ENCODE measurements around the gene NES.

Gene NES

GRCh38 chr1:156703741-156704140 is 26.5 kb upstream of the NES start:
- DNase-seq (ENCODE audit: low spot score): no peak

DNA sequence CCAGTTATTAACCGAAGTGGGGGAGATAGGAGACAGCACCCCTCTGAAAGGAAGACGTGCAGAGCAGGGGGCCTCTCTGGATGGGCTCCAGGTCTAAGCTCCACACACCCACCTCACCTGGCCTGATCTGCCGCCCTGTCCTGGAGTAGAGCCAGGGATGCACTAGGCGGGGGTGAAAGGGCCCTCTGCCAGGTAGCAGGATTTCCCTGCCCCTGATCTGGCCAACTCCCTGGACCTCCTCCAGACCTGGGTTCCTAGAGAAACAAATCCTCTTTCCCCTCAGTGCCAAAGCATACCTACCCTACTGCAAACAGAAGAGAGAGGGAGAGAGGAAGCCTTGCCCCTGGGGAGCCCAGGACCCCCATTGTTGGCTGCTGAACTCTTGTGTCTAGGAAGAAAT is 26.1 kb upstream of the NES start:
- no peak for DNase-seq (ENCODE audit: low spot score)

DNA sequence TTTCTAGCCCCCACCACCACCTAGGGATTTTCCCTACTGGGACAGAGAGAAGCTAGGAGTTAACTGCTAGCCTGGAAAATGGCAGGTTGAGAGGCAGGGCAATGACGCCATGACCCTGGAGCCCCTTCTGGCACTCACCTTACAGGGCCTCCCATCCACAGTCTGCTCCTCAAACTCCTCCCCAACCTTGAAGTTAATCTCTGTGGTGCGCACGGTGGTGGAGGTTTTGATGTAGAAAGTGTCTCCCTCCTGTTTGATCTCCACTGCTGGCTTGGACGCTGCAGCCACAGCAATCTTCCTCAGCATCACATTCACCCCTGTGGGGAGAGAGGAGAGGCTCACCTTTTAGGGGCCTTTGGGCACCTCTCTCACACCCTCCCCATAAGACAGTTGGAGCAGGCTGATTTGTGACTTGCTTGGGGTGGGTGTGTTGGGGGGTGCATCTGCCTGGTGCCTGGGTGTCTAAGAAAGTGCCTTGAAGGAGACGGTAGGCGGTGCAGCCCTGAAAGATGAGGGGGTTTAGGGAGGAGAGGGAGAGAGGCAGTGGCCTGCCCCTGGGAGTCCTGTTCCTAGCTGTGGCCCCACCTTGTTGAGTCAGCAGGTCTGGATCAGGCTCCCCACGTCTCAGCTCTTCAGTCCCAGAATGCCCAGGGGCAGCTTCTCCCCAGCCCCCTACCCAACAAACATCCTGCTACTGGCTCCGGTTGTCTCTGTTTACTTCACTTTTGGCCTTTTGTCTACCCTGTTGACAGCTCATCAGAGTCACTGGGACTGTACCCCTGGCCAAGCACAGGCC is 23.7 kb upstream of the NES start:
- no peak for DNase-seq (ENCODE audit: low spot score)

DNA sequence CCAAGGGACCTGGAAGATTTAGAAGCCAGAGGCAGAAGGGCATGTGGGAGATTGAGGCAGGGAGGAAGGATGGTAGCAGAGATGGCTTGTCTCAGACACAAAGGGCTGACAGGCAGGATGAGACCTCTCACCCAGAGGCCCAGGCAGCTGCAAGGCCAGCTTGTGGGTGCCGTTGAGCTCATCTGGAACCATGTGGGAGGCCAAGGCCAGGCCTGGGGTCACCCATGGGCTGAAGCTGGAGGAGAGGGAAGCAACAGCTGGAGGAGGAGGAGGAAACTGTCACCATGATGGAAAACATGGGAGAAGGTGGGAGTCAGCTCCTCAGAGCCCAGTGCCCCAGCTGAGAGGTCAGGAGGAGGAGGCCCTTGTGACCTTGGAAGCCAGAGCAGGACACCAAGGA is 21.8 kb upstream of the NES start:
- DNase-seq (ENCODE audit: low spot score): no peak

- no peak for DNase-seq (ENCODE audit: low spot score)
These were observed 20.3 kb upstream of the NES start for GRCh38 chr1:156697481-156697880.

- no peak for DNase-seq (ENCODE audit: low spot score)
These were observed 19.5 kb upstream of the NES start for GRCh38 chr1:156696755-156697154.

- DNase-seq (ENCODE audit: low spot score): no peak
These were observed 17.4 kb upstream of the NES start for GRCh38 chr1:156694690-156694962.

DNA sequence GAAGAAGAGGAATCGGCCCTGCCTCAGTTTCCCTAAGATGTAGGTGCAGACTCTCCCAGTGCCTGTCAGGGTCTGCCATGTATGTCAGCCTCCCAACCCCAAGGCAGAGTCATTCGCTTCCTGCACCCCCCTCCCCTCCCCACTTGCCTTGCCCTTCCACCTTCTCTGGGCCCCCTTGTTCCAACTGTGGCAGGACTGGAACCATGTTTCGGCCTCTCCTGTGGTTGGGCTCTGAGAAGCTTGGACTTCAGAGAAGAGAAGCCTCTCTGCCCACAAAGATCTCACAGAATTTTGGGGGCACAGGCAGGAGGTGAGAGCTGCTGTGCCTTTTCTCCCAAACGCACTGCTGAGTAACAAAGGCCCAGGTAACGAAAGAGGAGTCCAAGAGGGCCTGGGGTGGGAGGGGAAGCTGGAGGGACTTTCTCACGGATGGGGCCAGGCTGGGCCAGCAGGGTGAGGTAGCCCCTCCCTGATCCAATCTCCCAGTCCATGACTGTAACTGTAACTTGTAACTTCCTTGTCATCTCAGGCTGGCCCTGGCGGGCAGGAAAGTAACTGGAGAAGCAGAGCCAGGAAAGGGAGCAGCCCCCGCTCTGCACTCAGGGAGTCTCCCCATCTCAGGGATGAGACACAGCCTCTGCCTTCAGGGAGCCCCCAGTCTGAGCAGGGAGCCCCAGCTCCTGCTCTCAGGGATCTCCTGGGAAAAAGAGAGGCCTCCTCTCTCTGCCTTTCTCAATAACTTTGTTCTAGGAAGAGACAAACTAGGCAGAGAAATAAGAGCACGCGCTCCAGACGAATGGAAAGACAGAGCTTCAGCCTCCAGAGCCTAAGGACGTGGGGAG is 16.9 kb upstream of the NES start:
- DNase-seq (ENCODE audit: low spot score): no peak

GRCh38 chr1:156692925-156693847 is 16.0 kb upstream of the NES start:
- no peak for DNase-seq (ENCODE audit: low spot score)

DNA sequence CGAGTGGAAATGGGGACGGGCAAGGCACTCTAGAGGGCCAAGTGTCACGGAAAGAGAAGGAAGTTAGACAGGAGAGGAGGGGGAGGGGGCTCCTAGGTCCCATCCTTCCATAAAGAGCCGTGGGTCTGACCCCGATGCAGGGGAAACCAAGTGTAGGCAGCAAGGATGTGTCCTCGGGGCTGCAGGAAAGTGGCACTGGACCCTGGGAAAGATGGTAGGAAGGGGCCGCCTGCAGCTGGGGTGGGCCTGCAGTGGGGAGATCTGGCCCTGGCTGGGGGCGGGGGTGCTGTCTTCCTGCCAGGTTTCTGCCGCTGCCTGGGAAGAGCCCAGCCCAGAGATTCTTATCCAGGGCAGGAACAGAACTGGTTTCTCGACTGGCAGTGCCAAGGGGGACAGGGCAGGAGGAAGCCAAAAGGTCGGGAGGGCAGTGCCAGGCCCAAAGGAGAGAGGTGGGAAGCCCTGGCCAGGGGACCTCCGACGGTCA is 15.3 kb upstream of the NES start:
- DNase-seq (ENCODE audit: low spot score): no peak

DNA sequence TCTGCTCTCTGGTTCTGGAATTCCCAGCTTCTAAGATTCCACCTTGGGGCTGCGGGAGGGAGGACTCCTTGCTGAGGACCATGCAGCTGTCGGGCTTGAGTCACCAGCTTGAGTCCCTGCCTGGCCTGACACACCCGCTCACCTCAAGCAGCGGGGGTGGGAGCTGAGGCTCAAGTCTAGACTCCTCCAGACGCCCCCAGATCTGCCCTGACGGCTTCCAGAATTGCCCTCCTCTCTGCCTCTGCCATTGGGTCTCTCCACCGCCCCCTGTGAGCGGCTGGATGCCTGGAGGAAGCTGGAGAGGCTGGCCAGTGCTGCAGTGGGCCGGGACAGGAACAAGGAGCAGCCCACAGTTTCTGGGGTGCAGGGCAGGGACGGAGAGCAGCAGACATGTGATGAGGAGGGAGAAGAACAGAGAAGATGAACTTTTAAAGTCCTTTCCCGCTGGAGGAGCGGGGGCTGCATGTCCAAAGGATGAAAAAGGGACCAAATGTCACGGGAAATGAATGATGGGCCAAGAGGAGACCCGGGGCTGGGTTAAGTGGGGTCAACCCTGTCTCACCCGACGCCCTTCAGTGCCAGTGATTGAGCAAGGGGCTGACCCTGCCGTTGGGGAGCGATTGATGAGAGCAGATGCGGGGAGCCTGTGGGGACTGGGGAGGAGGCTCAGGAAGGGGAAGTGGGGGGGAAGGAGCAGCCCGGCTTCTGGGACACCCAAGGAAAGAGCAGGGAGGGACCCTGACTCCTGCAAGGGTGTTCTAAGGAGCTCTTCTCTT is 14.6 kb upstream of the NES start:
- DNase-seq (ENCODE audit: low spot score): no peak

DNA sequence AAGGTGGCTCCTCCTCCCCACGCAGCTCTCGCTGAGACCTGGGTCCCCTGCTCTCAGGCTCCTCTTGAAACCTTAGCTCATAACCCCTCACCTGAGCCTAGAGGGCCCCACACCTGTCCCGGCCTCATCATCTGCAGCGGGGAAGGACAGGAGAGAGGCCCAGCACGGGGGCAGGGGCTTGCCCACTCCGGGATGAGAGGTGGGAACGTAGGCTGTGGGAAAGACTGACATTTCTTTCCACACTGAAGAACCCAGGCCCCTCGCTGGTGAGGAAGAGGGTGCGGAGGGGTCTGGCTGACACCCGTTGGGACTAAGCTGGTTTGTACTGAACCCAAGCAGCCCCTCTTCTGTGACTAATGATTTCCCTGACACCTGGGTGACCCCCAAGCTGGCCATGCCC is 14.0 kb upstream of the NES start:
- no peak for DNase-seq (ENCODE audit: low spot score)

DNA sequence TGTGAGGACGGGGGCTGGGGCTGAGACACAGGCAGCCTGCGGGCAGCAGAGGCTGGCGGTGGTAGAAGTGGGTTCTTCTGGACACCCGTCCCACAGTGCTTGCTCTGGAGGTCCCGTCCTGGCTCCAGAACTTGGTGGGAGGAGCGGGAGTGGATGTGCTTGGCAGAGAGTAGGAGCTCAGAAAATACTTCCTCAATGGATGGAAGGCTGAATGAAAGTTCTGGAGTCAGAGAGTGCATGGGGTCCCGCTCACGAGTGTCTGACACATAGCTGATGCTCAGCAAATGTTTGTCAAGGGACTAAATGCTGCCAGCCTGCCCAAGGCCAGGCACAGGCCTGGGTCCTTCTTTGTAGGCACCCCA is 13.4 kb upstream of the NES start:
- DNase-seq (ENCODE audit: low spot score): no peak

DNA sequence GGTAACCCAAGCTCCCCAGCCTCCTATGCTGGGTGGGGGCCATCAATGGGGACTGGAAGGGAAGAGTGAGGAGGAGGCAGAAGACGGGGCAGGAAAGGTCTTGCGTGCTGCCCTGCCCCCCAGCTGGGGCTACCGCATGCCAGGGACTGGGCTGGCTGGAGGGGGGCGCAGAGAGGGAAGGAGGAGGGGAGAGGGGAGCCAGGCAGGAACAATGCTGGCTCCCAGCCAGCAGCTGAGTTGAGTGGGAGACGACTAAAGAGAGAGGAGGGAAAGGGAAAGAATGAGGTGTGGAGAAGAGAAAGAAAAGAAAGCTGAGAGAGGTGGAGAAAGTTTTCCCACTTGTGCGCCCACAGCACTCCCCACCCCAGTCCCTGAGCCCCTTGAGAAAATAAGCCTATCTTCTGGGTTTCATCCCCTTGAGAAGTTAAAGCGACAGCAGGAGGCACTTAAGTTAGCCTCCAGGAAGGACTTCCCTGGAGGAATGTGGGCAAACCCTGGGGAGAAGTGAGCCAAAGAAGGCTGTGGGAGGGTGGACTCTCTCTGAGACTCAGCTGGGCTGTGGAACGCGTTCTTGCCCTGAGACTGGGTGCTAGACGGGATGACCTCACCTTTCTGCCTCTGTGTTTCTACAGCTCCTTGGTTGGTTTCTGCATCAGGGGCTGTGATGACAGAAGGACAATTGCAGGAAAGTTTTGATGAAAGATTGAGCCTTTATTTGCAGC is 12.9 kb upstream of the NES start:
- DNase-seq (ENCODE audit: low spot score): no peak

GRCh38 chr1:156689035-156689952 is 12.1 kb upstream of the NES start:
- DNase-seq (ENCODE audit: low spot score): peak; percentile 86

DNA sequence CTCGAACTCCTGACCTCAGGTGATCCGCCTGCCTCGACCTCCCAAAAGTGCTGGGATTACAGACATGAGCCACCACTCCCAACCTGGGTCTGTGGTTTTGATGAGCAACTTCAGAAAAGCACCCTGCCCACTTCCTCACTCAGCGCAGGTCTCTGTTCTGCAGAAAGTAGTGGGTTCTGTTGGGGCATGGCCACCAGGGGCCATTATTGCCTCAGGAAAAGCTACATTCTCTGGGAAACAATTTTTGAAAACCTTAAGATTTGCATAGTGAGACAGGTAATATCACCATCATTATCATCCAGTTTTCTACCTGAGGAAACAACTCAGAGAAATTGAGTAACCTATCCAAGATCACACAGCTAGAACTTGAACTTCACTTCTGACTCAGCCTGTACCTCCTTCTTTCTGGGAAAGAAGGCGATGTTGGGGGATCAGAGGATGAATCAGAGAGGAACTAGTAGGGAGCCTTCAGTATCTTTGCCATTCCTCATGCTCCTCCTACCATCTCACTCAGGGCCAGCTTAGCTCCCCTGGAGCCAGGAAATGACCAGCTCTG is 7.1 kb upstream of the NES start:
- peak; percentile 64 for DNase-seq (ENCODE audit: low spot score)

DNA sequence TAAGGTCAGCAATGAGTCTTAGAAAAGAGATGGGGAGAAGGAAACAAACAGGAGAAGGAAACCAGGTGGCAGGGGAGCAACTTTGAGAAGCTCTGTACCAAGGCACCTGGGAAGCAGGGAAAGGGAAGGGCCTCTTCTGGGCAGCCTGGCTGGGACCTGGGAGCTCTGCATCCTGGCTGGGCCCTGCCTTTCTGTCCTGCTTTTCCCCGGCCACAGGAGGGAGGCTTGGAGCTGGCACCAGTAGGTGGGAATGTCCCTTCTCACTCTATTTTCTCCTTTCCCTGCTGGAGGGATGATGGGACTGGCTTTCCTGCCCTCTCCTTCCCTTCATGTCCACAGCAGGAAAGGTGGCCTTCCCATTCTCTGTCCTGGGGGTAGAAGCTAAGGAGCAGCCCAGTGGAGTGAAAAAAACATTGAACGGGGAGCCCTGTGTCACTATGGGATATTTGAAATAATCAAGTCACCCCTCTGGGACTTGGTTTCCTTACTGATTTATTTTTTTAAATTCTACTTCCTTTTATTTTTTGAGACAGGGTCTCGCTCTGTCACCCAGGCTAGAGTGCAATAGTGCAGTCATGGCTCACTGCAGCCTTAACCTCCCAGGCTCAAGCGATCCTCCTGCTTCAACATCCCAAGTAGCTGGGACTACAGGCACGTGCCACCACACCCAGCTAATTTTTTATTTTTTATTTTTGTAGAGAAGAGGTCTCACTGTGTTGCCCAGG is 5.1 kb upstream of the NES start:
- no peak for DNase-seq (ENCODE audit: low spot score)

DNA sequence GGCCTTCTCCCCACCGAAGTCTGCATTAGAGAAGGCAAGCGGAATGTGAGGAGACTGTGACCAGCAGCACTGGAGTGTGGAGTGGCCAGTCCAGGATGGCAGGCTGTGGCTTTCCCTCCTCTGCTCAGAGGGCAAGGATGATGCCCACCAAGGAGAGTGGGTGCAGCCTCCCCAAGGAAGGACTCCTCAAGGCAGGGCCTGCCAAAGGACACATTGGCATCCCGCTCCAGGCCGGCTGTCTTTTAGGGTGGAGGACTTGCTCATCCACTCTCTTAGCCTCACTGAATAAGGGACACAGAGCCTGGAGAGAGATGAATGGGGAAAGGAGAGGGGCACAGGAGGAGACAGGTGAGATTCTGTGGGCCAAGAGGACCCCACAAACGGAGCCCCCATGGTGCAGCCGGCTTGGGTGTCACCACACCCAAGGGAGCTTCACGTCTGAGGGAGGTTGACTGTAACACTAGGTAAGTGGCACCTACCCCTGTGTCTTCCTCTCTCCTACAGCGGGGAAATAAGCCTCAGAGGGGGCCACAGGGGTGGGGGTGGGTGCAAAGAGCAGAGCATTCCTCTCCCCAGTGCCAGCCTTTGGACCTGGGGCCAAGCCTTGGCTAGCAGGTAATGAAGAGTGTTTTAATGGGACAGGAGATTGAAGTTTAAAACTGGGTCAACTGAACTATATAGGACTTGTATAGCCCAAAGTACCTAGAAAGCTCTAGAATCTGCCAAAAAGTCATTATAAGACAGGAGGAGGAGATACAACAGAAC is 4.2 kb upstream of the NES start:
- DNase-seq (ENCODE audit: low spot score): no peak

Measured in activated CD4-positive, alpha-beta T cell treated with anti-CD3 and anti-CD28 coated beads, Interleukin-2, Interleukin-4, amounts not matched to agents 100 ng/mL and 50 ng/mL, durations not matched to agents 16 hours and 8 hours (primary cell).